Fibroblast of pulmonary artery (primary cell): ENCODE data around the gene ADGRA3.
A peak's percentile ranks its signal among the peaks of the same experiment; 100 is the strongest.

Experiments
- DNase-seq: peaks from one replicate; pipeline ENCODE4 v3.0.0-alpha.2; 2010; ENCODE audit warnings: low read depth
- H3K4me3 ChIP-seq: replicated peaks from 2 replicates; pipeline ENCODE4 v1.5.1; 2011; ENCODE audit warnings: low read depth, mild to moderate bottlenecking, control low read depth, low read length, moderate library complexity
- TF ChIP-seq, protein P1 (sequence below): IDR thresholded peaks from 2 replicates; pipeline ENCODE4 v1.5.1; 2011; ENCODE audit warnings: mild to moderate bottlenecking, control low read depth, low read length, inconsistent platforms; ENCODE audit errors: missing control alignments

The ADGRA3 gene

DNA sequence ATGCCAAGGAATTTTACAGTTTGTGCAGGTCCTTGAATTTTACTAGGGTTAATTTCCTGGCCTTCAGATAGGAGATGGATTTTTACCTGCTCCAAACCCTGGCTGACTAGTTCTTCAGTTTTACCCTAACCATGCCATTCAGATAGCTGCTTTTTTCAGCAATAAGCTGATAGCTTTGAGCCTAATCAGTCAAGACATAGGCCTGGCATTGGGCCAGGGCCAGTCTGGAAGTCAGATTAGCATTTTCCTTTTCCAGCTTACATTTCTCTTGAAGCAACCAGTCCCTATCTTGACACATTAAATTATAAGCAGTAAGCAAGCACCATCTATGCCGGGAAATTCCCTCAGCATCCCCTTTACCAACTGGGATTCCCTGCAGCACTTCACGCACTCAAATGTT lies 177.1 kb downstream of the ADGRA3 start:
- TF ChIP-seq, protein P1, sequence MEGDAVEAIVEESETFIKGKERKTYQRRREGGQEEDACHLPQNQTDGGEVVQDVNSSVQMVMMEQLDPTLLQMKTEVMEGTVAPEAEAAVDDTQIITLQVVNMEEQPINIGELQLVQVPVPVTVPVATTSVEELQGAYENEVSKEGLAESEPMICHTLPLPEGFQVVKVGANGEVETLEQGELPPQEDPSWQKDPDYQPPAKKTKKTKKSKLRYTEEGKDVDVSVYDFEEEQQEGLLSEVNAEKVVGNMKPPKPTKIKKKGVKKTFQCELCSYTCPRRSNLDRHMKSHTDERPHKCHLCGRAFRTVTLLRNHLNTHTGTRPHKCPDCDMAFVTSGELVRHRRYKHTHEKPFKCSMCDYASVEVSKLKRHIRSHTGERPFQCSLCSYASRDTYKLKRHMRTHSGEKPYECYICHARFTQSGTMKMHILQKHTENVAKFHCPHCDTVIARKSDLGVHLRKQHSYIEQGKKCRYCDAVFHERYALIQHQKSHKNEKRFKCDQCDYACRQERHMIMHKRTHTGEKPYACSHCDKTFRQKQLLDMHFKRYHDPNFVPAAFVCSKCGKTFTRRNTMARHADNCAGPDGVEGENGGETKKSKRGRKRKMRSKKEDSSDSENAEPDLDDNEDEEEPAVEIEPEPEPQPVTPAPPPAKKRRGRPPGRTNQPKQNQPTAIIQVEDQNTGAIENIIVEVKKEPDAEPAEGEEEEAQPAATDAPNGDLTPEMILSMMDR = no peak
- DNase-seq = peak; percentile 9
- no peak overlapping the region for H3K4me3 ChIP-seq
